ENCODE measurements around the gene KAT2A. TPM values are rescaled to one million over a fixed set of nuclear protein-coding genes. Genes with fewer than 3 reads are reported as not detected.

Gene KAT2A
- total and polyA plus RNA-seq, 9 of the 15 experiments (the other 6 are each of a cell fraction or from before 2014, with no cell fraction given) = 1.5 to 80.4 (median 31.9) TPM

DNA sequence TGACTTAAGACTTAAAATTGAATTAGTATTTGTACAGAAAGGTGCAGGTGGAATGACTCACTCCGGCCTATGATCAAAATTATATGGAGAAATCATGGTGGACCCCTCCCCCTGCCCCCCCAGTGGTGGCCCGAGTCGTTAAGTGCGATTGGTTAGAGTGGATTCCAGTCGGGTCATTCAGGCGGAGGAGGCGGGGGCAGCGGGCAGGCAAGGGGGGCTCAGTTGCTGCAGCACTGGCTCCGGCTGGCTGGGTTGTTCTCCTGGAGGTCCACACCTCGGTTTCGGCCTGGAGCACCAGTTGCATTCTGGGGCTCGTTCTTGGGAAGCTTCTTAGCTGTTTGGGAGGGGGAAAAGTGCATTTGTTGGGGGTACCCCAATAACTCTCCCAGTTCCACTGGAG lies 4.4 kb upstream of the KAT2A start:
- peaks cover 64% of the 10 kb centered on the region for H3K36me3 ChIP-seq (ENCODE audit: control insufficient read depth, insufficient read depth, low read length)
- intact Hi-C loops (cut with micrococcal nuclease) = no loop called here

More for the DNA sequence above, 4.4 kb upstream of the KAT2A start:
- H2AFZ ChIP-seq (ENCODE audit: low read depth, low read length) = no peak overlapping the region
- H3K9me1 ChIP-seq (ENCODE audit: control insufficient read depth, insufficient read depth, low read length) = peaks cover 3% of the 10 kb centered on the region
- in situ Hi-C loops (cut with MboI) = no loop called here
- ChIA-PET POLR2A (interaction anchor here (1.2 to 1.4 kb wide), 3 partner anchors 12 to 167 kb away, joined by 3 to 4 read pairs (median 4); no protein-coding TSS in a partner anchor), CTCF (ENCODE audit: low intra/inter-chr PET ratio) (no interaction called here)
- ATAC-seq = no peak
- TF ChIP-seq PHF21A (IDR thresholded peaks at IDR 0.05; ENCODE audit: borderline replicate concordance, low read depth) (no peak), ZNF24 (IDR thresholded peaks at IDR 0.05) (no peak), ZNF436 (CRISPR knock-in tag; IDR thresholded peaks at IDR 0.05) (no peak), ZNF263 (CRISPR knock-in tag; IDR thresholded peaks at IDR 0.05; ENCODE audit: borderline replicate concordance) (no peak), MYNN (IDR thresholded peaks at IDR 0.05) (no peak), MYNN (CRISPR knock-in tag; IDR thresholded peaks at IDR 0.05) (no peak)
- TF ChIP-seq, protein P1, sequence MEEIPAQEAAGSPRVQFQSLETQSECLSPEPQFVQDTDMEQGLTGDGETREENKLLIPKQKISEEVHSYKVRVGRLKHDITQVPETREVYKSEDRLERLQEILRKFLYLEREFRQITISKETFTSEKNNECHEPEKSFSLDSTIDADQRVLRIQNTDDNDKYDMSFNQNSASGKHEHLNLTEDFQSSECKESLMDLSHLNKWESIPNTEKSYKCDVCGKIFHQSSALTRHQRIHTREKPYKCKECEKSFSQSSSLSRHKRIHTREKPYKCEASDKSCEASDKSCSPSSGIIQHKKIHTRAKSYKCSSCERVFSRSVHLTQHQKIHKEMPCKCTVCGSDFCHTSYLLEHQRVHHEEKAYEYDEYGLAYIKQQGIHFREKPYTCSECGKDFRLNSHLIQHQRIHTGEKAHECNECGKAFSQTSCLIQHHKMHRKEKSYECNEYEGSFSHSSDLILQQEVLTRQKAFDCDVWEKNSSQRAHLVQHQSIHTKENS (CRISPR knock-in tag; IDR thresholded peaks at IDR 0.05) = no peak
- TF ChIP-seq, protein P2, sequence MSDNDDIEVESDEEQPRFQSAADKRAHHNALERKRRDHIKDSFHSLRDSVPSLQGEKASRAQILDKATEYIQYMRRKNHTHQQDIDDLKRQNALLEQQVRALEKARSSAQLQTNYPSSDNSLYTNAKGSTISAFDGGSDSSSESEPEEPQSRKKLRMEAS (CRISPR knock-in tag; IDR thresholded peaks at IDR 0.05) = no peak
- peaks cover 5% of the 10 kb centered on the region for H3K79me2 ChIP-seq (ENCODE audit: control insufficient read depth, insufficient read depth, low read length)
- no peaks in the 10 kb centered on the region for H4K20me1 ChIP-seq (replicated peaks; ENCODE audit: control insufficient read depth, insufficient read depth, low read length)
- H3K4me3 ChIP-seq = no peak overlapping the region
- no peak for FAIRE-seq
- BruUV-seq (replicated peaks) = no TSS peak
- no peaks in the 10 kb centered on the region for H3K9me3 ChIP-seq (replicated peaks; ENCODE audit: control insufficient read depth, insufficient read depth, low read depth, low read length)
- H3K9ac ChIP-seq (ENCODE audit: insufficient read depth in 1 of 2, low read depth in 2 of 2, low read length in 2 of 2) = no peak overlapping the region
- WGBS (ENCODE audit: insufficient coverage, low coverage, missing lambda C conversion rate) = 92% methylated on average over 10 of the region's 12 CpGs
- H3K27me3 ChIP-seq (ENCODE audit: control insufficient read depth in 2 of 2, insufficient read depth in 2 of 2, low read length in 2 of 2) = no peaks in the 10 kb centered on the region
- H3K27ac ChIP-seq (ENCODE audit: extremely low read depth, low read depth, low read length) = no peak overlapping the region
- H3K4me2 ChIP-seq (ENCODE audit: insufficient read depth, low read length) = no peak overlapping the region
- H3K4me1 ChIP-seq (replicated peaks in 1 of 2; ENCODE audit: control insufficient read depth in 2 of 2, insufficient read depth in 2 of 2, low read length in 2 of 2) = peaks cover 6 to 24% of the 10 kb centered on the region in 2 experiments; a peak in 4 of 5 replicates
- no peak for DNase-seq (ENCODE audit: extremely low read depth in 1 of 4, low spot score in 3 of 4)
